OCI-LY3 (cell line): ENCODE data around the gene EXOSC10.

Experiments used
- H2AFZ ChIP-seq: fragments of 200-600, 300-600 bp; shearing (Covaris generic); 2 replicates; pipeline ENCODE4 v1.6.0; 2014; ENCODE audit warnings: antibody characterized with exemption, low read depth, low read length
- H3K27ac ChIP-seq: fragments of 200-600, 300-600 bp; sonication (generic); 2 replicates; pipeline ENCODE4 v1.5.1; 2014; ENCODE audit warnings: mild to moderate bottlenecking, low read length, moderate library complexity, mixed read lengths
- H3K27me3 ChIP-seq: fragments of 200-600, 300-600 bp; sonication (generic); 2 replicates; pipeline ENCODE4 v1.6.1; 2014; ENCODE audit warnings: low read depth, low read length, mixed read lengths
- H3K36me3 ChIP-seq: fragments of 200-600, 300-600 bp; sonication (generic); replicated peaks from 2 replicates; pipeline ENCODE3; 2014; ENCODE audit warnings: low read depth, low read length, mixed read lengths
- H3K4me1 ChIP-seq: fragments of 300-600, 200-600 bp; sonication (generic); 2 replicates; pipeline ENCODE4 v1.6.1; 2014; ENCODE audit warnings: low read length, mixed read lengths
- H3K4me2 ChIP-seq: fragments of 200-600, 300-600 bp; sonication (generic); 2 replicates; pipeline ENCODE4 v1.6.1; 2014; ENCODE audit warnings: low read length, mixed read lengths
- H3K4me3 ChIP-seq: fragments of 300-600, 200-600 bp; sonication (generic); 2 replicates; pipeline ENCODE4 v1.5.1; 2014; ENCODE audit warnings: antibody characterized with exemption, mild to moderate bottlenecking, low read length, moderate library complexity
- H3K79me2 ChIP-seq: fragments of 300-600, 200-600 bp; shearing (Covaris generic); 2 replicates; pipeline ENCODE4 v1.6.1; 2014; ENCODE audit warnings: mild to moderate bottlenecking, low read length, mixed read lengths
- H3K9ac ChIP-seq: fragments of 300-600, 200-600 bp; shearing (Covaris generic); 2 replicates; pipeline ENCODE4 v1.6.0; 2014; ENCODE audit warnings: mild to moderate bottlenecking, low read length, moderate library complexity
- H3K9me3 ChIP-seq: fragments of 200-600, 300-600 bp; shearing (Covaris generic); 2 replicates; pipeline ENCODE4 v1.6.1; 2014; ENCODE audit warnings: low read length, mixed read lengths; ENCODE audit not compliant: insufficient read depth
- H4K20me1 ChIP-seq: fragments of 200-600, 300-600 bp; sonication (generic); 2 replicates; pipeline ENCODE4 v1.6.1; 2016; ENCODE audit warnings: low read length, mixed read lengths; ENCODE audit not compliant: insufficient read depth
- EZH2phosphoT487 ChIP-seq: fragments of 200-600 bp; shearing (Covaris generic); IDR thresholded peaks from 2 replicates; pipeline ENCODE4 v1.6.1; 2018; ENCODE audit warnings: antibody characterized with exemption, mixed run types, low read depth
- TF ChIP-seq, protein P1 (sequence below): fragments of 200-600, 300-600 bp; sonication (generic); IDR thresholded peaks from 2 replicates; pipeline ENCODE4 v1.5.1; 2014; ENCODE audit warnings: antibody characterized with exemption, low read length, low read depth

The EXOSC10 gene

DNA sequence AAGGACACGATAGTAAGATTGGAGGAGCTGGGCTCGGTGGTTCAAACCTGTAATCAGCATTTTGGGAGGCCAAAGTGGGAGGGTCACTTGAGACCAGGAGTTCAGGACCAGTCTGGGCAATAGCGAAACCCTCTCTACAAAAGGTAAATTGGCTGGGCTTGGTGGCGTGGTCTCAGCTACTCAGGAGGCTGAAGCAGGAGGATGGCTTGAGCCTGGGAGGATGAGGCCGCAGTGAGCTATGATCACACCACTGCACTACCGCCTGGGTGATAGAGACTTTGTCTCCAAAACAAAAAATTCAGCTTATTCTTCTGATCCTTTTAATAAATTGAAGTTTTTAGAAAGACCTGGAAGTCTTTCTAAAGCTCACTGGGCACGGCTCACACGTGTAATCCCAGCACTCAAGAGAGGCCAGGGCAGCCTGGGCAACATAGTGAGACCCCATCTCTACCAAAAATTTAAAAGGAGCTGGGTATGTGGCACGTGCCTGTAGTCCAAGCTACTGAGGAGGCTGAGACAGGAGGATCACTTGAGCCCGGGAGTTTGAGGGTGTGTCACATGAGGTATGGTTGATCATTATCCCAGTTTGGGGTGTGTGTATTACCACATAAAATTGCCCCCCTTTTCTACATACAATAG is 67.9 kb downstream of the EXOSC10 start:
- H3K27me3 ChIP-seq: no peaks in the 10 kb centered on the region
- H4K20me1 ChIP-seq: no peaks in the 10 kb centered on the region
- H3K4me1 ChIP-seq: no peaks in the 10 kb centered on the region
- H3K27ac ChIP-seq: no peak overlapping the region
- H3K4me3 ChIP-seq: no peak overlapping the region
- H3K36me3 ChIP-seq: peaks cover 2% of the 10 kb centered on the region
- H3K79me2 ChIP-seq: no peaks in the 10 kb centered on the region
- no peak overlapping the region for H2AFZ ChIP-seq
- TF ChIP-seq, protein P1, sequence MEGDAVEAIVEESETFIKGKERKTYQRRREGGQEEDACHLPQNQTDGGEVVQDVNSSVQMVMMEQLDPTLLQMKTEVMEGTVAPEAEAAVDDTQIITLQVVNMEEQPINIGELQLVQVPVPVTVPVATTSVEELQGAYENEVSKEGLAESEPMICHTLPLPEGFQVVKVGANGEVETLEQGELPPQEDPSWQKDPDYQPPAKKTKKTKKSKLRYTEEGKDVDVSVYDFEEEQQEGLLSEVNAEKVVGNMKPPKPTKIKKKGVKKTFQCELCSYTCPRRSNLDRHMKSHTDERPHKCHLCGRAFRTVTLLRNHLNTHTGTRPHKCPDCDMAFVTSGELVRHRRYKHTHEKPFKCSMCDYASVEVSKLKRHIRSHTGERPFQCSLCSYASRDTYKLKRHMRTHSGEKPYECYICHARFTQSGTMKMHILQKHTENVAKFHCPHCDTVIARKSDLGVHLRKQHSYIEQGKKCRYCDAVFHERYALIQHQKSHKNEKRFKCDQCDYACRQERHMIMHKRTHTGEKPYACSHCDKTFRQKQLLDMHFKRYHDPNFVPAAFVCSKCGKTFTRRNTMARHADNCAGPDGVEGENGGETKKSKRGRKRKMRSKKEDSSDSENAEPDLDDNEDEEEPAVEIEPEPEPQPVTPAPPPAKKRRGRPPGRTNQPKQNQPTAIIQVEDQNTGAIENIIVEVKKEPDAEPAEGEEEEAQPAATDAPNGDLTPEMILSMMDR: no peak
- no peak for TF ChIP-seq EZH2phosphoT487
- H3K9me3 ChIP-seq: no peaks in the 10 kb centered on the region
- no peak overlapping the region for H3K4me2 ChIP-seq
- H3K9ac ChIP-seq: no peak overlapping the region

DNA sequence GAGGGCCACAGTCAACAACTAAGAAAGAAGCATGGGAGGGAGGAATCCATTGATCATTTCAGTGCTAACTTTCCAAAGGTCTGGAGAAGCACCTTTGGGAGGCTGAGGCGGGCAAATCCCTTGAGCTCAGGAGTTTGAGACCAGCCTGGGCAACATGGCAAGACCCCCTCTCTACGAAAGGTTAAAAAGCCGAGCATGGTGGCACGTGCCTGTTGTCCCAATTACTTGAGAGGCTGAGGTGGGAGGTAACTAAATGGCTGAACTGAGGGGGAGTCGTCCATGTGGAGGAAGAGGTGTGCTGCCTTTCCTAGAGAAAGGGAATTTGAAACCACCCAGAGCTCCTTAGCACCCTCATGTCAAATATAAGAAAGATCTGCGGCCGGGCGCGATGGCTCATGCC is 68.8 kb downstream of the EXOSC10 start:
- TF ChIP-seq EZH2phosphoT487: no peak
- TF ChIP-seq, protein P1: no peak
- H3K4me2 ChIP-seq: no peak overlapping the region
- no peak overlapping the region for H3K27ac ChIP-seq
- no peaks in the 10 kb centered on the region for H3K79me2 ChIP-seq
- H3K4me1 ChIP-seq: no peaks in the 10 kb centered on the region
- H3K36me3 ChIP-seq: peaks cover 7% of the 10 kb centered on the region
- no peak overlapping the region for H3K4me3 ChIP-seq
- no peak overlapping the region for H2AFZ ChIP-seq
- H3K9me3 ChIP-seq: no peaks in the 10 kb centered on the region
- H3K27me3 ChIP-seq: no peaks in the 10 kb centered on the region
- H4K20me1 ChIP-seq: no peaks in the 10 kb centered on the region
- H3K9ac ChIP-seq: no peak overlapping the region

DNA sequence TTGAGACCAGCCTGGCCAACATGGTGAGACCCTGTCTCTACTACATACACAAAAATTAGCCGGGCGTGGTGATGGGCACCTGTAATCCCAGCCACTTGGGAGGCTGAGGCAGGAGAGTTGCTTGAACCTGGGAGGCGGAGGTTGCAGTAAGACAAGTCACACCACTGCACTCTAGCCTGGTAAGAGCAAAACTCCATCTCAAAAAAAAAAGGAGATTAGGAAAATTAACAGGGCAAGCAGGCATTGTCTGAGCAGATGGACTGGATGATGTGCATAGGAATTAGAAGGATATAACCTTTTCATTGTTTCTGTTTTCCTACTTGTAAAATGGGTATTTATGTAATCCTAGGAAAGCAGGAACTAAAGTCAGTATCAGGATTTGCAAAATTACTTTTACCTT is 71.7 kb downstream of the EXOSC10 start:
- H3K4me3 ChIP-seq: no peak overlapping the region
- peaks cover 7% of the 10 kb centered on the region; the same call in 1 of the 2 replicates for H4K20me1 ChIP-seq
- H3K27ac ChIP-seq: no peak overlapping the region
- H3K9ac ChIP-seq: no peak overlapping the region
- H3K4me1 ChIP-seq: peaks cover 13% of the 10 kb centered on the region
- H3K27me3 ChIP-seq: no peaks in the 10 kb centered on the region
- TF ChIP-seq, protein P1: no peak
- no peak for TF ChIP-seq EZH2phosphoT487
- peaks cover 27% of the 10 kb centered on the region for H3K36me3 ChIP-seq
- no peaks in the 10 kb centered on the region for H3K9me3 ChIP-seq
- H3K4me2 ChIP-seq: no peak overlapping the region
- no peaks in the 10 kb centered on the region for H3K79me2 ChIP-seq
- no peak overlapping the region for H2AFZ ChIP-seq

DNA sequence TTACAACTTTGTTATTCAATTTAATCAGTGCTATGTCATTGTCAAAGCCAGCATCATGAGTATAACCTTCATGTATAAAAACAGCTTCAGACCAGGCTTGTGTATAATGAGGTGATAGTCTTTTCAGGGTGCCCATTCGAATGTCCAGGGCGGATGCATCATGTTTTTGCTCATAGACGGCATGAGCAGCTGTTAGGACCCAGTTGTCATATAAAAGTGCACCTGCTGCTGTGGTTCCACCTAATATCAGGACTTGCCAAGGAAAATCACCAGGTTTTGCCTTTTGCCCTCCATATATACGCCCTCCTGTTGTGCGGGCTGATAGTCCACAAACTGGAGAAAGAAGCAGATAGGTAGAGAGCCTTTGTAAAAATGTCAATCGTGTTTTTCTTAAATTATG is 72.4 kb downstream of the EXOSC10 start:
- no peaks in the 10 kb centered on the region for H3K9me3 ChIP-seq
- H2AFZ ChIP-seq: no peak overlapping the region
- no peaks in the 10 kb centered on the region for H3K79me2 ChIP-seq
- H4K20me1 ChIP-seq: peaks cover 7% of the 10 kb centered on the region; the same call in 1 of the 2 replicates
- peaks cover 13% of the 10 kb centered on the region for H3K4me1 ChIP-seq
- no peaks in the 10 kb centered on the region for H3K27me3 ChIP-seq
- H3K4me2 ChIP-seq: no peak overlapping the region
- H3K27ac ChIP-seq: no peak overlapping the region
- no peak overlapping the region for H3K9ac ChIP-seq
- H3K36me3 ChIP-seq: peaks cover 27% of the 10 kb centered on the region
- no peak for TF ChIP-seq EZH2phosphoT487
- TF ChIP-seq, protein P1: no peak
- no peak overlapping the region for H3K4me3 ChIP-seq
